Measurements from ENCODE around the gene RAVER2.
"Not testable (repeated sequence)": the region's sequence is repeated elsewhere in the genome, so short reads cannot be mapped to it uniquely, and the experiment has no call there.

The RAVER2 gene

DNA sequence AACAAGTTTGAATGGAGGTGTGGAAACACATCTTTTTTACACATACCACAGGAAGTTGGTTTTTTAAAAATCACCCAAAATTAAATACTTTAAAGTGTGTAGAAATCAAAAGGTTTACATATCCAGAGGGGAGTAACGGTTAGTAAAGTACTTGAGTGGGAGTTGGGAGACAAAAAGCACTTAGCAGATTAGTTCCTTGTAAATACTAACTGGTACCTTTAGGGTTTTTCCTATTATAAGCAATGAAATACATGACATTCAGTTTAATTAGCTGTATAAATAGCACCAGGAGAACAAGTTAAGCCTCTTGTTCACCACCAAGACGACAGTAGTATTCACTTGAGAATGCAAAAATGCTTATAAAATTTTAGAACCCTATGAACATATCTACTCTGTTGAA lies 23.7 kb upstream of the RAVER2 start:
- H3K36me3 ChIP-seq (ENCODE audit: control insufficient read depth, insufficient read depth, low read length) = no peaks in the 10 kb centered on the region
- no peak overlapping the region for H3K4me3 ChIP-seq (ENCODE audit: low read depth, low read length)
- H3K27ac ChIP-seq (ENCODE audit: low read depth, low read length) = no peak overlapping the region
- peaks cover 8% of the 10 kb centered on the region; the same call in 1 of the 2 replicates for H3K27me3 ChIP-seq (ENCODE audit: control insufficient read depth, insufficient read depth, low read length)
- H3K9ac ChIP-seq (ENCODE audit: low read depth, low read length) = no peak overlapping the region
- 0 out of 2 replicates have a peak, but pooled peaks cover 4% of the 10 kb centered on the region for H3K4me1 ChIP-seq (ENCODE audit: control insufficient read depth, insufficient read depth, low read length)
- H3K9me3 ChIP-seq (ENCODE audit: control insufficient read depth, insufficient read depth, low read length) = no peaks in the 10 kb centered on the region

DNA sequence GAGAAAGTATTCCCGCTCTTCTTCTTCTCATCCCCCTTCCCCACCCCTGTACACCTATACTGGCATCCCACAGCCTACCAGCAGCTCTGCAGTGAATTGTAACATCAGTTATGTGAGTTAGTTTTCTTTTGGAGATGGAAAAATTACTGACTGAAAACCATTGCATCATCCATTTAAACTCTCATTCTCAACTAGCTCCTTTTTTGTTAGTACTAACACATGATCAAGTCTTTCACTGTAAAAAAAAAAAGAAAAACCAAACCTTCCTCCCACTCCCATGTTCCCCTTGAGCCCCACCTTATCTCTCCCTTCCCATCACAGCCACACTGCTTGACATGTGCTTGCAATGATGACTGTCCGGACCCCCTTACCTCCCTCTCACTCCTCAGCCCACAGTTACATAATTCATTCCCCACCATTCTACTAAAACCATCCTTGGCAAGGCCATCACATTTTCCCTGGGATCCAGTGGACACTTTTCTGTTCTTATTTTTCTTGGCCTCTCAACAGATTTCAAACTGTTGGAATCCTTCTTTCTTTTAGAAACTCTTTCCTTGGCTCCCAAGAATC lies 23.2 kb upstream of the RAVER2 start:
- peaks cover 8% of the 10 kb centered on the region; the same call in 1 of the 2 replicates for H3K27me3 ChIP-seq (ENCODE audit: control insufficient read depth, insufficient read depth, low read length)
- H3K27ac ChIP-seq (ENCODE audit: low read depth, low read length) = no peak overlapping the region
- H3K9me3 ChIP-seq (ENCODE audit: control insufficient read depth, insufficient read depth, low read length) = no peaks in the 10 kb centered on the region
- H3K4me3 ChIP-seq (ENCODE audit: low read depth, low read length) = no peak overlapping the region
- H3K36me3 ChIP-seq (ENCODE audit: control insufficient read depth, insufficient read depth, low read length) = no peaks in the 10 kb centered on the region
- 0 out of 2 replicates have a peak, but pooled peaks cover 4% of the 10 kb centered on the region for H3K4me1 ChIP-seq (ENCODE audit: control insufficient read depth, insufficient read depth, low read length)
- H3K9ac ChIP-seq (ENCODE audit: low read depth, low read length) = no peak overlapping the region

DNA sequence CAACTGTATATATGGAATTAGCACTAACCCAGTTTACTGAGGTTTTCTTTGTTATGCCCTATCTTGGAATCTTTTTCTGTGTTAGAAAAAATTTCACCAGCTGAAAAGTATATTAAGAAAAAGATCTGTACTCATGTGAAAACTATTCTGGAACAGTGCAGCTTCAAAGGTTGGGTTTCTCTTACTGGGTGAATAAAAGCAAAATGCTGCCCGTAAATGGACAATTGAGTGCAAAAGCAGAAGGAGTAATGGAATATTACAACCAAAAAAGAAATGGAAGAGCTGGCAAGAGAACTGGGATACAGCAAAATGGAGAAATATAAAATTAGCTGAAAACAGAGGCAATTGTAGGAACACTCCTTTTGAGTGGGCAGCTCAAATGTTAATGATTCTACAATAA lies 17.0 kb upstream of the RAVER2 start:
- H3K36me3 ChIP-seq (ENCODE audit: control insufficient read depth, insufficient read depth, low read length) = no peaks in the 10 kb centered on the region
- no peak overlapping the region for H3K4me3 ChIP-seq (ENCODE audit: low read depth, low read length)
- H3K9ac ChIP-seq (ENCODE audit: low read depth, low read length) = no peak overlapping the region
- no peaks in the 10 kb centered on the region for H3K27me3 ChIP-seq (ENCODE audit: control insufficient read depth, insufficient read depth, low read length)
- H3K27ac ChIP-seq (ENCODE audit: low read depth, low read length) = no peak overlapping the region
- 0 out of 2 replicates have a peak, but pooled peaks cover 4% of the 10 kb centered on the region for H3K4me1 ChIP-seq (ENCODE audit: control insufficient read depth, insufficient read depth, low read length)
- H3K9me3 ChIP-seq (ENCODE audit: control insufficient read depth, insufficient read depth, low read length) = no peaks in the 10 kb centered on the region

DNA sequence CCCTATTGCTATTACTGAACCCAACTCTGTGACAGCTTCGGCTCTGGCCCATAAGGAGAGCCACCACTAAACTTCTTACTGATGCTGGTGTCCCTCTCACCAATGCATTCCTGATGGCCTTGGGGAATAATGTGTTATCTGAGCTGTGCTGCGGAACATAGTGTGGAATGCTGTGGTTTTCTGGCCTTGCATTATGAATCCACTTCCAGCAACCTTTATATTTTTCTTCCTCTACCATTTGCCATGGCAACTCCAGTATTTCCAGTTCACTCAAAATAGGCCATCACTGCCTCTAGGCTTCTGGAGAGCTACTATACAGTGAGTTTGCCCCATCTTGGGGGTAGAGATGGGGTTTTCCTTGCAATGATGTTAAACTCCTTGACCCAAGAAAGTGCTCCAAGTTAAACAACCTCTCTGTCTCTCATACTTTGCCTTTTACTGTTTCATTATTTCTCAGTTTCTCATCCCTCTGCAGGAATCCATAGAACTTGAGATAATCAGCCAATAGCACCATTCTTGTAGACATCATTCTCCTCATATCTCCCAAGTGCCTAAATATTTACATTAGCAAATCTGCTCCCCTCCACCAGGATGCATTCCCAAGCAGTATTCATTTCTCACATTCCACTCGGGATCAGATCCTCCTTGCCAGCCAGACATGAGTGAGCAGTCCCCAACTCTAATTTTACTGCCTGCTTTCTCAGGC lies 11.1 kb upstream of the RAVER2 start:
- no peak overlapping the region for H3K27ac ChIP-seq (ENCODE audit: low read depth, low read length)
- no peaks in the 10 kb centered on the region for H3K36me3 ChIP-seq (ENCODE audit: control insufficient read depth, insufficient read depth, low read length)

DNA sequence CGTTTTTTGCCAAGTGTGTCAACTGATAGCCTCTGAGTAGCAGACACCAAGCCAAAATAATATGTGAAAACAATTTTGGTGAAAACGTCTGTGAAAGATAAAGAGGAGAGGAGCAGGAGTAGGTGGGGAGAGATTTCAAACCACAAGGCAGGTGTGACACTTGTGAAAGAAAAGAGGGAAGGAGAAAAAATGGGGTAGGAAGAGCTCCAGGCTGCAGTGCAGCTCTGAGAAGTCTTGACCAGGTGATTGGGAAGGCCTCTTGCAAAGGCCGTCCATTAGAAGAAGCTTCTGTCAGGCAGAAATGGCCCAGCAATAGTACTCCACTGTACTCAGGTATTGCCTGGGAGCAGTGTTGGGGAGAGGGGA lies 10.6 kb upstream of the RAVER2 start:
- Histone ChIP-seq H3K36me3 (ENCODE audit: control insufficient read depth, insufficient read depth, low read length) (no peaks in the 10 kb centered on the region), H3K9me3 (ENCODE audit: control insufficient read depth, insufficient read depth, low read length) (no peaks in the 10 kb centered on the region), H3K27me3 (ENCODE audit: control insufficient read depth, insufficient read depth, low read length) (no peaks in the 10 kb centered on the region), H3K9ac (ENCODE audit: low read depth, low read length) (no peak overlapping the region), H3K27ac (ENCODE audit: low read depth, low read length) (no peak overlapping the region), H3K4me1 (ENCODE audit: control insufficient read depth, insufficient read depth, low read length) (peaks cover 7% of the 10 kb centered on the region), H3K4me3 (ENCODE audit: low read depth, low read length) (no peak overlapping the region)

More for the DNA sequence above, 11.1 kb upstream of the RAVER2 start:
- no peak overlapping the region for H3K4me3 ChIP-seq (ENCODE audit: low read depth, low read length)
- H3K4me1 ChIP-seq (ENCODE audit: control insufficient read depth, insufficient read depth, low read length) = peaks cover 7% of the 10 kb centered on the region
- H3K9me3 ChIP-seq (ENCODE audit: control insufficient read depth, insufficient read depth, low read length) = no peaks in the 10 kb centered on the region
- no peaks in the 10 kb centered on the region for H3K27me3 ChIP-seq (ENCODE audit: control insufficient read depth, insufficient read depth, low read length)
- no peak overlapping the region for H3K9ac ChIP-seq (ENCODE audit: low read depth, low read length)

DNA sequence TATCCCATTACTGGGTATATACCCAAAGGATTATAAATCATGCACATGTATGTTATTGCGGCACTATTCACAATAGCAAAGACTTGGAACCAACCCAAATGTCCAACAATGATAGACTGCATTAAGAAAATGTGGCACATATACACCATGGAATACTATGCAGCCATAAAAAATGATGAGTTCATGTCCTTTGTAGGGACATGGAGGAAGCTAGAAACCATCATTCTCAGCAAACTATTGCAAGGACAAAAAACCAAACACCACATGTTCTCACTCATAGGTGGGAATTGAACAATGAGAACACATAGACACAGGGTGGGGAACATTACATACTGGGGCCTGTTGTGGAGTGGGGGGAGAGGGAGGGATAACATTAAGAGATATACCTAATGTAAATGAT lies 4.2 kb upstream of the RAVER2 start:
- not testable (repeated sequence) for H3K27me3 ChIP-seq (ENCODE audit: control insufficient read depth, insufficient read depth, low read length); H3K27ac ChIP-seq (ENCODE audit: low read depth, low read length); H3K9me3 ChIP-seq (ENCODE audit: control insufficient read depth, insufficient read depth, low read length); H3K36me3 ChIP-seq (ENCODE audit: control insufficient read depth, insufficient read depth, low read length); H3K4me3 ChIP-seq (ENCODE audit: low read depth, low read length); H3K9ac ChIP-seq (ENCODE audit: low read depth, low read length); H3K4me1 ChIP-seq (ENCODE audit: control insufficient read depth, insufficient read depth, low read length)

DNA sequence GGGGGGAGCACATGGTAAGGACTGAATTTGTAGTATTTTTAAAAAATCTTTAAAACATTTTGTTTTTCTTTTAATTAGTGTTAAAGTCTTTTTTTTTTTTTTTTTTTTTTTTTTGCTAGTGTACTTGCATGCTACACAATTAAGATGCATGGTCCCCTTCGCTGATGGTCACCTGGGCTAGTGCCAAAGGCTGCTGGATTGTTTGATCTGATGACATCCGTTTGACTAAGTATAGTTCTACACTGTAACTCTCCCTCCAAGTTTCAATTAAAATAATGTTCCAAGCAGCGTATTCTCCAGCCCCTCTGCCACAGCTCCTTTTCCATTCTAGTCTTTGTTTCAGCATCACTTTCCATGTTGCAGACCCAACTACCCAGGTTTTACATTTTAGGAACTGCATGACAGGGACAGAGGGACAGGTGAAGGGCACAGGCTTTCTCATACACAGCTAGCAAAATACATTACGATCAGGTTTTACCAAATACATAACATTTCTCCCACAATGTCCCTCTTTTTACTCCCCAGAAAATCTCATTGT lies 852 bp upstream of the RAVER2 start:
- no peak overlapping the region for H3K9ac ChIP-seq (ENCODE audit: low read depth, low read length)
- H3K4me1 ChIP-seq (ENCODE audit: control insufficient read depth, insufficient read depth, low read length) = peaks cover 14% of the 10 kb centered on the region
- no peaks in the 10 kb centered on the region for H3K36me3 ChIP-seq (ENCODE audit: control insufficient read depth, insufficient read depth, low read length)
- no peaks in the 10 kb centered on the region for H3K9me3 ChIP-seq (ENCODE audit: control insufficient read depth, insufficient read depth, low read length)
- peak overlapping the region; percentile 90 for H3K4me3 ChIP-seq (ENCODE audit: low read depth, low read length)
- no peak overlapping the region for H3K27ac ChIP-seq (ENCODE audit: low read depth, low read length)
- no peaks in the 10 kb centered on the region for H3K27me3 ChIP-seq (ENCODE audit: control insufficient read depth, insufficient read depth, low read length)

DNA sequence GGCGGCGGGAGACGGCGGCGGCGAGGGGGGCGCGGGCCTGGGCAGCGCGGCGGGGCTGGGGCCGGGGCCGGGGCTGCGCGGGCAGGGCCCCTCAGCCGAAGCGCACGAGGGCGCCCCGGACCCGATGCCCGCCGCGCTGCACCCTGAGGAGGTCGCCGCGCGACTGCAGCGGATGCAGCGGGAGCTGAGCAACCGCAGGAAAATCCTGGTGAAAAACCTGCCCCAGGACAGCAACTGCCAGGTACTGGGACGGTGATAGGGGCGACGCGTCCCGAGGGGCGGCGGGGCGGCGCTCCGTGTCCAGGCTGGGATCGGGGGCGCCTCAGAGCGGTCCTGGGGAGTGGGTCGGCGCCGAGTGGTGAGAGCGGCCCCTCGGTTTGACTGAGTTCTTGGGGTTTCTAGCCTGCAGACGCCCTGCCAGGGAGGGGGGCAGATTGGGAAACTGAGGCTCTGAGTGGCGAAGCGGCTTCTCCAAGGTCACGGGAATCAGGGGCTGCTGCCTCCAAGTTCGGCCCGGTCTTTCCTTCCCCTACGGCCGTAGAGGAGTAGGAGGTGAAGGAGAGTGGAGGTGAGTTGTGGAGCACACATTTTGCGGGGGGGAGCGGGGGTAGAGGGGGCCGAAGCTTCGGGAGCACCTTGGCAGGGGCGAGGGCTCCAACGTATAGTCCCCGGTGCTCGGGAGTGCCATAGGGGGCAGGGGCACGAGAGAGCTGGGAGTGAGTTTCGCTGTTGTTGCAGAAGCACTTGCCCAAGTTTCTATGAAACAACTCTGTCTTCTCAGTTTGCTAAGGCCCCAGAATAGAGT lies 508 bp downstream of the RAVER2 start:
- H3K27me3 ChIP-seq (ENCODE audit: control insufficient read depth, insufficient read depth, low read length) = no peaks in the 10 kb centered on the region
- H3K9ac ChIP-seq (ENCODE audit: low read depth, low read length) = peak overlapping the region; percentile 70
- H3K4me1 ChIP-seq (ENCODE audit: control insufficient read depth, insufficient read depth, low read length) = peaks cover 14% of the 10 kb centered on the region
- peak overlapping the region; percentile 90 for H3K4me3 ChIP-seq (ENCODE audit: low read depth, low read length)
- H3K27ac ChIP-seq (ENCODE audit: low read depth, low read length) = peak overlapping the region; percentile 49
- no peaks in the 10 kb centered on the region for H3K9me3 ChIP-seq (ENCODE audit: control insufficient read depth, insufficient read depth, low read length)
- H3K36me3 ChIP-seq (ENCODE audit: control insufficient read depth, insufficient read depth, low read length) = no peaks in the 10 kb centered on the region

DNA sequence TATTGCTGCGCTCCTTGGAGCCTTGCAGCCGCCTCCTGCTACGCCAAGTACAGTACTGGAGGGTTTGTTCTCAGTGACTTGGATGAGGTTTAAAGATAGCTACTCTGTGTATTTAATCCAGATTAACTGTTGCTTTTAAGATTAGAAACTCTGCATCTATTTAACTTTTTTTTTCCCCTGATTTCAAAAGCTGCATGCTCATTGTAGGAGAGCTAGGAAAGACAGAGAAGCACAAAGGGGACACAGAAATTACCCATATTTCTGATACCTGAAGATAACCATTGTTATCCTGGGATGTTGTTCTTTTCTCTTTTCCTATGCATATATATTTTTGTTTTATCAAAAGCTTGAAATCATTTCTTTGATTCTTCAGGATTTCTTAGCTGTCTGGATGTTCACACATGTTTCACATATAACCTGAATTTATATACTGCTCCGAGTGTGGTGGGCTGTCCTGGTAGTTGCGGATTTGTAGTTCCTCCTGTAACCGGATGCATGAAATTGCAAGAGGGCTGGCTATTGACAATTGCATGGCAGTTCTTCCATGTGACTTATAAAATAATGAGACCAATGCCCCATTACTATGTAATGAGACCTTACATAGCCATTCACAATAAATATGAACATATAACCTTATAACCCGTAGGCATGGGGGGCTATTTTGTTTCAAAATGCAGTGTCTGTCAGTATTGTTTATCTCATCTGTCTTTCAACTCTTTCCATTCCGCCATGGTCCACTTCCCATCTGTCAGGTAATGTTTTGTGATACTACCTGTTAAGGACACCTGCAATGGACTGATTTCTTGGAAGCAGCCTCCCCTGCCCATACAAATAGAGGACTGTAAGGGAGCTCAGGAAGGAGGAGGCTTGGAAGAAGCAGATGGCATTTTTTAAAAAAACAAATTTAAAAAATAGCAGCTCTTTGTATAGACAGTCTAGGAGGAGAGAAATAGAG lies 1.4 kb downstream of the RAVER2 start:
- no peak overlapping the region for H3K27ac ChIP-seq (ENCODE audit: low read depth, low read length)
- H3K4me3 ChIP-seq (ENCODE audit: low read depth, low read length) = peak overlapping the region; percentile 90

DNA sequence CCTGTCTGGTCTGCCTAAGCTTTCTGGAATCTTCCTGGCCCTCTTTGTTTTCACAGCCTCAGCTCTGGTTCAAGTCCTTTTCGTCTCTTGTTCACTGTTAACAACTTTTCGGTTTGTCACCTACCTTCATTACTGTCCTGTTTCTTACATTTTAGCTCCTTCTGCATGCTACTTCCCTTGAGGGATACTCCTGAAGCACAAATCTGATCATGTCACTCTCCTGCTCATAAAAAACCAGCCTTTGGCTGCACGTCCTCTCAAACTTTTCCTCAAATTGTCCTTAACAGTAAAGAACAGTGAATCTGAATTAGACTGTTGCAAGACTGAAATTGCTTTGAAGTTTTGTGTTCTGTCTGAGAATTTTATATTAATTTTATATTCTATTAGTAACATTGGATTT lies 3.3 kb downstream of the RAVER2 start:
- H3K27me3 ChIP-seq (ENCODE audit: control insufficient read depth, insufficient read depth, low read length) = no peaks in the 10 kb centered on the region
- H3K27ac ChIP-seq (ENCODE audit: low read depth, low read length) = no peak overlapping the region
- H3K36me3 ChIP-seq (ENCODE audit: control insufficient read depth, insufficient read depth, low read length) = no peaks in the 10 kb centered on the region
- H3K9ac ChIP-seq (ENCODE audit: low read depth, low read length) = no peak overlapping the region
- no peak overlapping the region for H3K4me3 ChIP-seq (ENCODE audit: low read depth, low read length)
- peaks cover 14% of the 10 kb centered on the region for H3K4me1 ChIP-seq (ENCODE audit: control insufficient read depth, insufficient read depth, low read length)
- no peaks in the 10 kb centered on the region for H3K9me3 ChIP-seq (ENCODE audit: control insufficient read depth, insufficient read depth, low read length)

More for the DNA sequence above, 1.4 kb downstream of the RAVER2 start:
- no peaks in the 10 kb centered on the region for H3K27me3 ChIP-seq (ENCODE audit: control insufficient read depth, insufficient read depth, low read length)
- H3K36me3 ChIP-seq (ENCODE audit: control insufficient read depth, insufficient read depth, low read length) = no peaks in the 10 kb centered on the region
- peaks cover 14% of the 10 kb centered on the region for H3K4me1 ChIP-seq (ENCODE audit: control insufficient read depth, insufficient read depth, low read length)
- H3K9me3 ChIP-seq (ENCODE audit: control insufficient read depth, insufficient read depth, low read length) = no peaks in the 10 kb centered on the region
- H3K9ac ChIP-seq (ENCODE audit: low read depth, low read length) = no peak overlapping the region
